GM12865 (cell line): ENCODE data around the gene INPP5A.
A peak's percentile ranks its signal among the peaks of the same experiment; 100 is the strongest.
"Not testable (repeated sequence)": the region's sequence is repeated elsewhere in the genome, so short reads cannot be mapped to it uniquely, and the experiment has no call there.

Experiments
- DNase-seq: peaks from one replicate; pipeline ENCODE4 v3.0.0; 2010; ENCODE audit warnings: low read depth
- H3K4me3 ChIP-seq: 2 replicates; pipeline ENCODE4 v1.5.1; 2011; ENCODE audit warnings: mild to moderate bottlenecking, low read depth, low read length, control low read depth
- TF ChIP-seq, protein P1 (sequence below): IDR thresholded peaks from 2 replicates; pipeline ENCODE4 v1.5.1; 2011; ENCODE audit warnings: low read length, control low read depth, low read depth, inconsistent platforms; ENCODE audit not compliant: insufficient read depth; ENCODE audit errors: missing control alignments

Gene INPP5A

DNA sequence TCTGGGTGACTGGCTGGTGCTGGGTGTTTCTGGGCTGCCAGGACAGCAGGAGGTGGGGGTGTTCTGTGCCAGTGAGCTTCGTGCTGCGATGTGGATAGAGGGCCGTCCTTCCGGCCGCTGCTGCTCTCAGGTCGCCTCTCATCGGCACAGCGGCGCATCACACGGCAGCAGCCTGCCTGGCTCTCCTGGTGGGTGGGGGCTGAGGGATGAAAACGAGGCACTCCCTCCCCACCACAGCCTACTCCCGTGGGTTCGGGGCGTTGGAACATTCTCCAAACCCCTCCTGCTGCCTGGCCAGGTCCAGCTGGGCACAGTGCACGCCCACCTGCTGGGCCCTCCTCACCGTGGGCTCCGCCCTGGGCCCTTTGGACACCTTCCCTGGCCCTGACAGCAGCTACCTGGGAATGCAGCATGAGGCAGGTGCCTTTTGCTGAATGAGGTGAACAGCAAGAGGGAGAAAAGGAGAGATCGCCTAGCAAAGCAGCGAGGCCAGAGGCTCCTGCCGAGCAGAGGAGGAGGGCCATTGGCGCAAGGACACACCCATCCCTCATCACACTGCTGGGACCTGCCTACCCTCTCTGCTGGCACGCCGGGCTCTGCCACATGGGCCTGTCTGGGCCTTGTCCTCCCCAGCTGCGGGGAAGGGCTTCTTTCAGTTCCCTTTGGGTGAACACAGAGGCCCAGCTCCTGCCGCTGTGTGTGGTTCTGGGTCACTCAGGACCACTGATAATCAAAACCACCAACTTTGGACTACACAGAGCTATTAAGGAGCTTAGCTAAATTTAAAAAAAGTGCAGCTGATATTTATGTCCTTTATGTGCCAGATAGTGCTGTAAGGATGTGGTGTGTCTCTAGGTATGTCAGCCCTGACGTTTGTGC is 33.4 kb downstream of the INPP5A start:
- DNase-seq, result peak; percentile 85
- no peak overlapping the region for H3K4me3 ChIP-seq
- TF ChIP-seq, protein P1, sequence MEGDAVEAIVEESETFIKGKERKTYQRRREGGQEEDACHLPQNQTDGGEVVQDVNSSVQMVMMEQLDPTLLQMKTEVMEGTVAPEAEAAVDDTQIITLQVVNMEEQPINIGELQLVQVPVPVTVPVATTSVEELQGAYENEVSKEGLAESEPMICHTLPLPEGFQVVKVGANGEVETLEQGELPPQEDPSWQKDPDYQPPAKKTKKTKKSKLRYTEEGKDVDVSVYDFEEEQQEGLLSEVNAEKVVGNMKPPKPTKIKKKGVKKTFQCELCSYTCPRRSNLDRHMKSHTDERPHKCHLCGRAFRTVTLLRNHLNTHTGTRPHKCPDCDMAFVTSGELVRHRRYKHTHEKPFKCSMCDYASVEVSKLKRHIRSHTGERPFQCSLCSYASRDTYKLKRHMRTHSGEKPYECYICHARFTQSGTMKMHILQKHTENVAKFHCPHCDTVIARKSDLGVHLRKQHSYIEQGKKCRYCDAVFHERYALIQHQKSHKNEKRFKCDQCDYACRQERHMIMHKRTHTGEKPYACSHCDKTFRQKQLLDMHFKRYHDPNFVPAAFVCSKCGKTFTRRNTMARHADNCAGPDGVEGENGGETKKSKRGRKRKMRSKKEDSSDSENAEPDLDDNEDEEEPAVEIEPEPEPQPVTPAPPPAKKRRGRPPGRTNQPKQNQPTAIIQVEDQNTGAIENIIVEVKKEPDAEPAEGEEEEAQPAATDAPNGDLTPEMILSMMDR, result no peak

DNA sequence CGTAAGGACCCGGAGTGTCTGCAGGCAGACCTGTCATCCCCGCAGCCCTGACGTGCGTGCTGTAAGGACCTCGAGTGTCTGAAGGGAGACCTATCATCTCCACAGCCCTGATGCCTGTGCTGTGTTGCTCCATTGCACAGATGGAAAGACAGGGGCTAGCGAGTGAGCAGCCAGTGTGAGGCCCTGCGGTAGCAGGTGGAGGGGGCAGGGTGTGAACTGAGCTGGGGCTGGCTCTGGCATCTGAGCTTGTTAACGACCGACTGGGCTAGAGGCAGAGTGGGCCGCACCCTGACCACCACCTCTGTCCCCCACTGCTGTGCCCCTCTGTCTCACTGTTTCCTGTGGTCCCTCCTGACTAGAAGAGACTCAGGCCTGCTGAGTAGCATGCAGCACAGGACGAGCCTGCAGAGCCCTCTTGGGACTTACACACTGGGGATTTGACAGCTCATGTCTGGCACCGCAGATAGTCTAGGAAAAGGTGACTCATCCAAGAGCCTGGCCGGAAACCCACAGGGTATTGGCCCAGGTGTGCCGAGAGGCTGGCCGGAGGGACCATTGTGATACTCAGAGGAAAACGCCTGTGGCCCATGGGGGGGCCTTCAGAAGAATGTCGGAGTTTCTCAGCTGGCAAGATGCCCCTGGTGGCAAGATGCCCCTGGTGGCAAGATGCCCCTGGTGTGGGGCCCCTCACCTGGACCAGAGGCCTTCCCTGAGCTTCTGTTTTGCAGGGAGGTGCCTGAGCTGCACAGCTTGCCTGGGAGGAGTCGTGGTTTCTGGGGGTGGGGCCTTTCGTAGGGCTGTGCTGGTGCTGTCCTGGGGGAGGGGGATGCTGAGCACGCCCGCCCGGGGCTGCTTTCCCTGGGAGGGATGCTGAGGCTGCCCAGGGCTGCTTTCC is 34.3 kb downstream of the INPP5A start:
- TF ChIP-seq, protein P1, result no peak
- peak; percentile 96 for DNase-seq
- H3K4me3 ChIP-seq, result peak overlapping the region; percentile 25

DNA sequence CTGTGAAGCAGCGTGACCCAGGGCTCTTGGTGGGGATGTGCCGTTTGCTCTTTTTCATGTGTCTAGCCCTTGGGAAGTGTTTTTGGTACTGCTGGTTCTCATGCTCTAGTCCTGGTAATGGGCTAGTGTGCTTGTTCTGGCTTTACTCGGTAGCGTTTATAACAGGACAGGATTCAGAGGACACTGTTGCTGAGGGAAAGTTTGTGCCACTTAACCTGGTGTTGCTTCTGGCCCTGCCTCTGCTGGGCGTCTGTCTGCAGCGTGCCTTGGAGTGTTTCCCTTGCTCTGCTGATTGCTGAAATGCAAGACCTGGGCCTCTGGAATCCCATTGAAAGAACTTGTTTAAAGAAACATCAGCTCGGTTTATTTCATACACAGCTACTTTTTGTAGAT is 35.0 kb downstream of the INPP5A start:
- TF ChIP-seq, protein P1, result no peak
- H3K4me3 ChIP-seq, result peak overlapping the region; percentile 25
- DNase-seq, result no peak

DNA sequence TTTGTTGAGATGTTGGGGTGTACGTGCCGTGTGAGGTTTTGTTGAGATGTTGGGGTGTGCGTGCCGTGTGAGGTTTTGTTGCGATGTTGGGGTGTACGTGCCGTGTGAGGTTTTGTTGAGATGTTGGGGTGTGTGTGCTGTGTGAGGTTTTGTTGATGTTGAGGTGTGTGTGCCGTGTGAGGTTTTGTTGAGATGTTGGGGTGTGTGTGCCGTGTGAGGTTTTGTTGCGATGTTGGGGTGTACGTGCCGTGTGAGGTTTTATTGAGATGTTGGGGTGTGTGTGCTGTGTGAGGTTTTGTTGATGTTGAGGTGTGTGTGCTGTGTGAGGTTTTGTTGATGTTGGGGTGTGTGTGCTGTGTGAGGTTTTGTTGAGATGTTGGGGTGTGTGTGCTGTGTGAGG is 35.4 kb downstream of the INPP5A start:
- H3K4me3 ChIP-seq, DNase-seq: not testable (repeated sequence)

DNA sequence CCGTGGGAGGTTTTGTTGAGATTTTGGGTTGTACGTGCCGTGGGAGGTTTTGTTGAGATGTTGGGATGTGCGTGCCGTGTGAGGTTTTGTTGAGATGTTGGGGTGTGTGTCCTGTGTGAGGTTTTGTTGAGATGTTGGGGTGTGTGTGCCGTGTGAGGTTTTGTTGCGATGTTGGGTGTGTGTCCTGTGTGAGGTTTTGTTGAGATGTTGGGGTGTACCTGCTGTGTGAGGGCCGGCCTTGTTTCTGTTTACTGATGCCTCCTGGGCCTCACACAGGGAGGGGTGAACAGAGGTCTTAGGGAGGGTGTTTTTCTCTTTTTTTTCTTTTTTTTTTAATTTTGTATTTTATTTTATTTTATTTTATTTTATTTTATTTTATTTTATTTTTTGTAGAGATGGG is 36.7 kb downstream of the INPP5A start:
- TF ChIP-seq, protein P1, result no peak
- no peak for DNase-seq
- no peak overlapping the region for H3K4me3 ChIP-seq

DNA sequence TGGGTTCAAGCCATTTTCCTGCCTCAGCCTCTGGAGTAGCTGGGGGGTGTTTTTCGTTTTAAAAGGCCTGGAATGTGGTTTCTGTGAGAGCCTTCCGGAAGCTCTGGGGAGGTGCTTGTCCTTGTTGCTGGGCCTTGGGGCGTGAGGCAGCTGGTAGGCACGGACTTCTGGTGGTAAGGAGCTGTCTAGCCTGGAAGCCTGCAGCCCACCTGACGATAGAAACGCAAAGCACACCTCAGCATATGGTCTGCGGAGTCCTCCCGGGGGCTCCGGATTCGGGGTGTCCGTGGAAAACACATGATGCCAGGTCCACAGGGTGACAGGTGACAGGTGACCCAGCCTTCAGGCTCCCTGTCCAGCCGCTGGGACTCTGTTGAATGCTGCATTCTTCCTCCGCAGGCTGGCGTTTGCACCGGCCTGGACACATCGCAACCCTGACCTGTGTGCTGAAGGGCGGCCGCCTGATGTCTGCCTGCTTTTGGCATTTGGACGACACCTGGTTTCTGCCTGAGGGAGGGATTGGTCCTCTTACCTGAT is 37.3 kb downstream of the INPP5A start:
- peak overlapping the region; percentile 1 for H3K4me3 ChIP-seq
- no peak for DNase-seq

More for the DNA sequence above, 37.3 kb downstream of the INPP5A start:
- TF ChIP-seq, protein P1, result no peak
